RWPE2 (cell line): ENCODE measurements around the gene RETREG1.

ENCODE experiments used
- ATAC-seq: fragments of 200-7000 bp; cut with Tn5 transposase; 3 replicates; pipeline ENCODE4 v1.9.1; 2021; ENCODE audit warnings: low read depth
- DNase-seq: peaks from one replicate; pipeline ENCODE4 v3.0.0-alpha.2; 2020; ENCODE audit warnings: low spot score
- H3K27ac ChIP-seq: fragments of 450-650 bp; 2 replicates; pipeline ENCODE4 v1.5.1; 2017; ENCODE audit warnings: mild to moderate bottlenecking; ENCODE audit not compliant: poor library complexity, severe bottlenecking
- H3K27me3 ChIP-seq: fragments of 250-450 bp; sonication (Bioruptor Pico); 2 replicates; pipeline ENCODE4 v1.5.1; 2021; ENCODE audit warnings: mild to moderate bottlenecking, moderate library complexity; ENCODE audit not compliant: insufficient read depth, poor library complexity, severe bottlenecking
- H3K36me3 ChIP-seq: fragments of 250-450 bp; sonication (Bioruptor Pico); 2 replicates; pipeline ENCODE4 v1.5.1; 2020; ENCODE audit warnings: low read depth, mild to moderate bottlenecking, moderate library complexity
- H3K4me1 ChIP-seq: fragments of 250-450 bp; sonication (Bioruptor Pico); 2 replicates; pipeline ENCODE4 v1.5.1; 2021; ENCODE audit warnings: mild to moderate bottlenecking, moderate library complexity; ENCODE audit not compliant: insufficient read depth, poor library complexity, severe bottlenecking
- H3K4me3 ChIP-seq: fragments of 250-450 bp; sonication (Bioruptor Pico); 2 replicates; pipeline ENCODE4 v1.5.1; 2021; ENCODE audit warnings: mild to moderate bottlenecking, moderate library complexity; ENCODE audit not compliant: severe bottlenecking
- H3K9me3 ChIP-seq: fragments of 250-450 bp; sonication (Bioruptor Pico); 2 replicates; pipeline ENCODE4 v1.5.1; 2021; ENCODE audit warnings: mild to moderate bottlenecking, moderate library complexity; ENCODE audit not compliant: severe bottlenecking
- CTCF ChIP-seq: fragments of 450-650 bp; IDR thresholded peaks from one replicate; pipeline ENCODE4 v1.5.1; 2017; ENCODE audit warnings: mild to moderate bottlenecking, moderate library complexity; ENCODE audit not compliant: poor library complexity, severe bottlenecking

Gene RETREG1

GRCh38 chr5:16573401-16573800 is 43.4 kb downstream of the RETREG1 start:
- Histone ChIP-seq H3K4me1 (peaks cover 14% of the 10 kb centered on the region), H3K36me3 (no peaks in the 10 kb centered on the region), H3K27ac (no peak overlapping the region), H3K4me3 (no peak overlapping the region), H3K27me3 (no peaks in the 10 kb centered on the region), H3K9me3 (no peaks in the 10 kb centered on the region)
- DNase-seq (no peak), ATAC-seq (no peak)
- TF ChIP-seq CTCF = no peak

- TF ChIP-seq CTCF = no peak
- no peaks in the 10 kb centered on the region for H3K36me3 ChIP-seq
- no peaks in the 10 kb centered on the region for H3K9me3 ChIP-seq
- ATAC-seq = no peak
- peaks cover 14% of the 10 kb centered on the region for H3K4me1 ChIP-seq
- no peak overlapping the region for H3K27ac ChIP-seq
- no peak overlapping the region for H3K4me3 ChIP-seq
- no peak for DNase-seq
- H3K27me3 ChIP-seq = no peaks in the 10 kb centered on the region
These were observed 44.3 kb downstream of the RETREG1 start for GRCh38 chr5:16572289-16573015.

GRCh38 chr5:16571016-16571415 is 45.8 kb downstream of the RETREG1 start:
- Histone ChIP-seq H3K36me3 (no peaks in the 10 kb centered on the region), H3K9me3 (no peaks in the 10 kb centered on the region), H3K27ac (peak overlapping the region; percentile 37), H3K4me1 (peaks cover 14% of the 10 kb centered on the region), H3K27me3 (no peaks in the 10 kb centered on the region), H3K4me3 (no peak overlapping the region)
- DNase-seq = no peak
- ATAC-seq = no peak
- no peak for TF ChIP-seq CTCF

- Histone ChIP-seq H3K27ac (peak overlapping the region; percentile 37), H3K9me3 (no peaks in the 10 kb centered on the region), H3K4me3 (no peak overlapping the region), H3K4me1 (peaks cover 9% of the 10 kb centered on the region), H3K27me3 (no peaks in the 10 kb centered on the region), H3K36me3 (no peaks in the 10 kb centered on the region)
- DNase-seq (no peak), ATAC-seq (peak; percentile 28; the same call in 2 of the 3 replicates)
- no peak for TF ChIP-seq CTCF
These were observed 46.5 kb downstream of the RETREG1 start for GRCh38 chr5:16570121-16570815.
